K562 (cell line): ENCODE data around the gene TUT4. TPM values are rescaled to one million over a fixed set of nuclear protein-coding genes. Genes with fewer than 3 reads are reported as not detected.

Source experiments
- ASH1L ChIP-seq: fragments of 450-650 bp; IDR thresholded peaks from 2 replicates; pipeline ENCODE4 v1.6.1; 2018; ENCODE audit warnings: borderline replicate concordance, mild to moderate bottlenecking, low read depth; ENCODE audit not compliant: partially characterized antibody
- CBX8 ChIP-seq: fragments of 200-600 bp; sonication (generic); IDR thresholded peaks from 2 replicates; pipeline ENCODE4 v1.6.1; 2012; ENCODE audit warnings: borderline replicate concordance, mixed run types, low read depth, mild to moderate bottlenecking, moderate library complexity, mixed read lengths, low read length, control low read depth, inconsistent platforms; ENCODE audit not compliant: poor library complexity, severe bottlenecking; ENCODE audit errors: extremely low read depth
- CREBBP ChIP-seq: IDR thresholded peaks from one replicate; pipeline ENCODE4 v1.6.1; 2012; ENCODE audit warnings: low read depth, mild to moderate bottlenecking, control low read depth, inconsistent platforms, low read length
- CTBP1 ChIP-seq: fragments of 450-650 bp; IDR thresholded peaks from 2 replicates; pipeline ENCODE4 v1.6.1; 2016; ENCODE audit warnings: borderline replicate concordance
- CXXC5 ChIP-seq: fragments of 250-450 bp; sonication (Bioruptor Pico); IDR thresholded peaks from 2 replicates; pipeline ENCODE4 v1.8.0; 2022; ENCODE audit warnings: inconsistent platforms, mild to moderate bottlenecking, moderate library complexity
- ETV1 ChIP-seq: fragments of 450-650 bp; conservative IDR thresholded peaks from 2 replicates; pipeline ENCODE4 v1.6.1; 2016; ENCODE audit warnings: missing genetic modification characterization, control low read depth, low read depth, missing compliant biosample characterization
- GABPB1 ChIP-seq: sonication (generic); formaldehyde crosslinking; IDR thresholded peaks from 2 replicates; pipeline ENCODE4 v1.8.0; 2022; ENCODE audit warnings: mild to moderate bottlenecking, missing genetic modification reagents
- HSF4 ChIP-seq: fragments of 250-450 bp; sonication (Bioruptor Pico); IDR thresholded peaks from 2 replicates; pipeline ENCODE4 v2.1.2; 2022; ENCODE audit warnings: mild to moderate bottlenecking, moderate library complexity, borderline replicate concordance
- KDM1A ChIP-seq, 2 experiments: fragments of 450-650 bp; IDR thresholded peaks; 2 replicates each; pipeline ENCODE4 v1.6.1; 2016; ENCODE audit warnings: mild to moderate bottlenecking in 2 of 2
- LEF1 ChIP-seq: fragments of 450-650 bp; IDR thresholded peaks from 2 replicates; pipeline ENCODE4 v1.6.1; 2016; ENCODE audit warnings: mild to moderate bottlenecking
- NR1H2 ChIP-seq: sonication (generic); formaldehyde crosslinking; IDR thresholded peaks from 2 replicates; pipeline ENCODE4 v1.4.0; 2020; ENCODE audit warnings: mild to moderate bottlenecking, missing genetic modification reagents
- SIN3B ChIP-seq: fragments of 450-650 bp; IDR thresholded peaks from 2 replicates; pipeline ENCODE4 v1.6.1; 2017; ENCODE audit warnings: low read depth, mild to moderate bottlenecking, moderate library complexity
- SREBF2 ChIP-seq: sonication (generic); formaldehyde crosslinking; IDR thresholded peaks from 2 replicates; pipeline ENCODE4 v1.4.0; 2020; ENCODE audit warnings: mild to moderate bottlenecking, missing genetic modification reagents
- TBL1XR1 ChIP-seq, 2 experiments: IDR thresholded peaks; 2 replicates each; pipeline ENCODE4 v1.6.1; 2012; ENCODE audit warnings: improper control_type of control experiment in 2 of 2, low read length in 2 of 2, mild to moderate bottlenecking in 1 of 2
- TEAD1 ChIP-seq, 2 experiments: fragments of 450-650 bp in 1 of 2; sonication (generic) in 1 of 2; formaldehyde crosslinking; IDR thresholded peaks; 2 replicates each; pipeline versions ENCODE4 v1.4.0 to v1.8.0; 2020 to 2022; ENCODE audit warnings: mild to moderate bottlenecking in 2 of 2, missing genetic modification reagents in 1 of 2
- ZFP36 ChIP-seq: fragments of 150-350 bp; IDR thresholded peaks from 2 replicates; pipeline ENCODE4 v1.6.1; 2018; ENCODE audit warnings: low read length, low read depth; ENCODE audit not compliant: partially characterized antibody
- ZNF146 ChIP-seq: IDR thresholded peaks from one replicate; pipeline ENCODE4 v1.6.1; 2018; ENCODE audit warnings: missing compliant biosample characterization; ENCODE audit not compliant: unreplicated experiment
- ZNF3 ChIP-seq: fragments of 250-450 bp; sonication (Bioruptor Pico); IDR thresholded peaks from 2 replicates; pipeline ENCODE4 v1.5.0; 2021; ENCODE audit warnings: mild to moderate bottlenecking, moderate library complexity
- ZNF507 ChIP-seq: conservative IDR thresholded peaks from 2 replicates; pipeline ENCODE4 v1.6.1; 2017; ENCODE audit warnings: missing genetic modification characterization, missing compliant biosample characterization
- polyA plus RNA-seq, 8 experiments: library from polyadenylated mRNA; depleted of rRNA in 4 of 8; stranded (reverse) in 5 of 8; unstranded in 3 of 8; fragments of >200 nt; fragmentation: Nextera tagmentation in 2 of 8; fragmentation: Illumina TruSeq in 1 of 8; extraction: Ambion mirVana in 2 of 8; extraction: Trizol in 1 of 8; gene quantifications; 2 replicates each; pipeline versions ENCODE4 v1.2.1 to v1.2.3, GENCODE V29; 2011 to 2014; ENCODE audit warnings: inconsistent platforms in 1 of 8, missing spikeins in 1 of 8
- total RNA-seq, 7 experiments: library from RNA; depleted of rRNA in 6 of 7; stranded (reverse); fragments of >200 nt in 6 of 7; fragmentation: Illumina TruSeq in 2 of 7; extraction: Trizol in 2 of 7; gene quantifications; 2 replicates each; pipeline versions ENCODE4 v1.2.1 to v1.2.3, GENCODE V29; 2011 to 2021; ENCODE audit warnings: low replicate concordance in 1 of 7
- TF ChIP-seq, protein P1 (sequence below): fragments of 450-650 bp; IDR thresholded peaks from 2 replicates; pipeline ENCODE4 v1.6.1; 2014; ENCODE audit warnings: low read depth, mild to moderate bottlenecking, moderate library complexity, borderline replicate concordance
- TF ChIP-seq, protein P2 (sequence below): fragments of 250-450 bp; sonication (Bioruptor Pico); IDR thresholded peaks from 2 replicates; pipeline ENCODE4 v1.5.0; 2020; ENCODE audit warnings: mild to moderate bottlenecking, borderline replicate concordance
- TF ChIP-seq, protein P3 (sequence below): fragments of 450-650 bp; IDR thresholded peaks from 2 replicates; pipeline ENCODE4 v1.6.1; 2016; ENCODE audit warnings: mild to moderate bottlenecking

TUT4 gene
- total and polyA plus RNA-seq, 9 of the 15 experiments (the other 6 are each of a cell fraction or from before 2014, with no cell fraction given) = 15.8 to 53.5 (median 36.7) TPM

DNA sequence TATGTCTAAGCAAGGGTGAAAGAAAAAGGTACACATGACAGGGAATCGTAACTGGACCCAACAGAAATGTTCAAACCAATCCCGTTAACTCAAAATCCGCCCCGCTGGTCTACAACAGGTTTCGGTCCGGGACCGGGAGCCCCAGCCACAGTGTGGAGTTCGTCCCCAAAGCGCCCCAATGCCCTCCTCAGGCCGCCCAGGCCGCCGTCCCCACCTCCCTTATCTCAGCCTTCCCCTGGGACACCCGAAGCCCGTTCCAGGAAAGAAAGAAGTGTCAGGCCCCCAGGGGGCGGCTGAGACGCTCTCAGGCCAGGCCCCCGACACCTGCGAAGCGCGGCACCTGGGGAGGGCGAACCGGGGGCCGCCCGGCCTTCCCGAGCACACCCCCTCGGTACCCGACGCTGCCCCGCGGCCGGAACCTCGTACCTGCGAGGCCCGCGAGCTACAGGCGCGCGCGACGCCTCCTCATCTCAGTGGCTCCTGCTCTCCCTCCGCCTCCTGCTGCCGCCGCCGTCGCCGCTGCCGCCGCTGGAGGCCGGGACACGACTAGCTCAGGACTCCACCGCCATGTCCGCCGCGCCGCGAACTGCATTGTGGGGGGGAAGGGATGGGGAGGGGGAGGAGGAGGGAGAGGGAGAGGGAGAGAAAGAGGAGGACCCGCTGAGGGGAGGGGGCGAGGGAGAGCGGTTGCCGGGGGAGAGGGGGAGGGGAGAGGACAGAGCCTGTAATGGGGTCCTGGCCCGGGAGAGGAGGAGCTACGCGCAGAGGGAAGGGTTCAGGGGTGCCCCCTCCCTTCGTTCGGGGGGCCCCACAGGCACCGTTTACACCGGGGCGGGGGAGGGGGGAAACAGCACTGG is at the start of gene TUT4 (continued):
- TF ChIP-seq TBL1XR1 (IDR thresholded peaks at IDR 0.05; ENCODE audit: low read length in 2 of 2) (no peak), HSF4 (CRISPR knock-in tag) (no peak), SIN3B (peak; percentile 77; the same call in 1 of the 2 replicates), CTBP1 (peak; percentile 91), ZNF146 (CRISPR knock-in tag) (no peak), ZFP36 (no peak), GABPB1 (peak; percentile 64), CREBBP (no peak), LEF1 (no peak), SREBF2 (CRISPR knock-in tag) (no peak), TEAD1 (CRISPR knock-in tag; IDR thresholded peaks at IDR 0.05) (peak; percentile 14 to 41; a peak in 1 of 4 replicates), KDM1A (IDR thresholded peaks at IDR 0.05) (peak in 1 of 2 experiments; percentile 86; a peak in 2 of 4 replicates), ZNF507 (tag) (no peak), CBX8 (no peak), ZNF3 (CRISPR knock-in tag) (no peak), ETV1 (tag) (peak; percentile 51; the same call in 1 of the 2 replicates), CXXC5 (peak; percentile 92), ASH1L (no peak), NR1H2 (CRISPR knock-in tag) (no peak; the same call in 1 of the 2 replicates)
- TF ChIP-seq, protein P1, sequence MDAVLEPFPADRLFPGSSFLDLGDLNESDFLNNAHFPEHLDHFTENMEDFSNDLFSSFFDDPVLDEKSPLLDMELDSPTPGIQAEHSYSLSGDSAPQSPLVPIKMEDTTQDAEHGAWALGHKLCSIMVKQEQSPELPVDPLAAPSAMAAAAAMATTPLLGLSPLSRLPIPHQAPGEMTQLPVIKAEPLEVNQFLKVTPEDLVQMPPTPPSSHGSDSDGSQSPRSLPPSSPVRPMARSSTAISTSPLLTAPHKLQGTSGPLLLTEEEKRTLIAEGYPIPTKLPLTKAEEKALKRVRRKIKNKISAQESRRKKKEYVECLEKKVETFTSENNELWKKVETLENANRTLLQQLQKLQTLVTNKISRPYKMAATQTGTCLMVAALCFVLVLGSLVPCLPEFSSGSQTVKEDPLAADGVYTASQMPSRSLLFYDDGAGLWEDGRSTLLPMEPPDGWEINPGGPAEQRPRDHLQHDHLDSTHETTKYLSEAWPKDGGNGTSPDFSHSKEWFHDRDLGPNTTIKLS = peak; percentile 57; the same call in 1 of the 2 replicates
- TF ChIP-seq, protein P2, sequence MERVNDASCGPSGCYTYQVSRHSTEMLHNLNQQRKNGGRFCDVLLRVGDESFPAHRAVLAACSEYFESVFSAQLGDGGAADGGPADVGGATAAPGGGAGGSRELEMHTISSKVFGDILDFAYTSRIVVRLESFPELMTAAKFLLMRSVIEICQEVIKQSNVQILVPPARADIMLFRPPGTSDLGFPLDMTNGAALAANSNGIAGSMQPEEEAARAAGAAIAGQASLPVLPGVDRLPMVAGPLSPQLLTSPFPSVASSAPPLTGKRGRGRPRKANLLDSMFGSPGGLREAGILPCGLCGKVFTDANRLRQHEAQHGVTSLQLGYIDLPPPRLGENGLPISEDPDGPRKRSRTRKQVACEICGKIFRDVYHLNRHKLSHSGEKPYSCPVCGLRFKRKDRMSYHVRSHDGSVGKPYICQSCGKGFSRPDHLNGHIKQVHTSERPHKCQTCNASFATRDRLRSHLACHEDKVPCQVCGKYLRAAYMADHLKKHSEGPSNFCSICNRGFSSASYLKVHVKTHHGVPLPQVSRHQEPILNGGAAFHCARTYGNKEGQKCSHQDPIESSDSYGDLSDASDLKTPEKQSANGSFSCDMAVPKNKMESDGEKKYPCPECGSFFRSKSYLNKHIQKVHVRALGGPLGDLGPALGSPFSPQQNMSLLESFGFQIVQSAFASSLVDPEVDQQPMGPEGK (CRISPR knock-in tag) = no peak
- TF ChIP-seq, protein P3, sequence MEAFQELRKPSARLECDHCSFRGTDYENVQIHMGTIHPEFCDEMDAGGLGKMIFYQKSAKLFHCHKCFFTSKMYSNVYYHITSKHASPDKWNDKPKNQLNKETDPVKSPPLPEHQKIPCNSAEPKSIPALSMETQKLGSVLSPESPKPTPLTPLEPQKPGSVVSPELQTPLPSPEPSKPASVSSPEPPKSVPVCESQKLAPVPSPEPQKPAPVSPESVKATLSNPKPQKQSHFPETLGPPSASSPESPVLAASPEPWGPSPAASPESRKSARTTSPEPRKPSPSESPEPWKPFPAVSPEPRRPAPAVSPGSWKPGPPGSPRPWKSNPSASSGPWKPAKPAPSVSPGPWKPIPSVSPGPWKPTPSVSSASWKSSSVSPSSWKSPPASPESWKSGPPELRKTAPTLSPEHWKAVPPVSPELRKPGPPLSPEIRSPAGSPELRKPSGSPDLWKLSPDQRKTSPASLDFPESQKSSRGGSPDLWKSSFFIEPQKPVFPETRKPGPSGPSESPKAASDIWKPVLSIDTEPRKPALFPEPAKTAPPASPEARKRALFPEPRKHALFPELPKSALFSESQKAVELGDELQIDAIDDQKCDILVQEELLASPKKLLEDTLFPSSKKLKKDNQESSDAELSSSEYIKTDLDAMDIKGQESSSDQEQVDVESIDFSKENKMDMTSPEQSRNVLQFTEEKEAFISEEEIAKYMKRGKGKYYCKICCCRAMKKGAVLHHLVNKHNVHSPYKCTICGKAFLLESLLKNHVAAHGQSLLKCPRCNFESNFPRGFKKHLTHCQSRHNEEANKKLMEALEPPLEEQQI = peak; percentile 67; the same call in 1 of the 2 replicates
